GM11168 (cell line): ENCODE data around the gene RPLP2.

Source experiments
- in situ Hi-C: fragments of 300-500 bp; cut with MboI; formaldehyde crosslinking; loops from one replicate; pipeline ENCODE4 v1.12.0; 2022; ENCODE audit warnings: low sequenced_read_pairs; ENCODE audit not compliant: unreplicated experiment

RPLP2 gene

GRCh38 chr11:859394-860131 lies 49.8 kb downstream of the RPLP2 start:
- in situ Hi-C loops: no loop called here

- in situ Hi-C loops: no loop called here
These were observed 50.7 kb downstream of the RPLP2 start for GRCh38 chr11:860234-861104.

- in situ Hi-C loops: no loop called here
These were observed 51.3 kb downstream of the RPLP2 start for GRCh38 chr11:861105-861479.

- in situ Hi-C loops: no loop called here
These were observed 52.4 kb downstream of the RPLP2 start for GRCh38 chr11:862081-862661.
